ENCODE results near the gene UBD. TPM values are rescaled to one million over a fixed set of nuclear protein-coding genes. Genes with fewer than 3 reads are reported as not detected.

UBD gene
- total and polyA plus RNA-seq, 2 experiments from 2014 or later, result not detected

- TF ChIP-seq, protein P1, sequence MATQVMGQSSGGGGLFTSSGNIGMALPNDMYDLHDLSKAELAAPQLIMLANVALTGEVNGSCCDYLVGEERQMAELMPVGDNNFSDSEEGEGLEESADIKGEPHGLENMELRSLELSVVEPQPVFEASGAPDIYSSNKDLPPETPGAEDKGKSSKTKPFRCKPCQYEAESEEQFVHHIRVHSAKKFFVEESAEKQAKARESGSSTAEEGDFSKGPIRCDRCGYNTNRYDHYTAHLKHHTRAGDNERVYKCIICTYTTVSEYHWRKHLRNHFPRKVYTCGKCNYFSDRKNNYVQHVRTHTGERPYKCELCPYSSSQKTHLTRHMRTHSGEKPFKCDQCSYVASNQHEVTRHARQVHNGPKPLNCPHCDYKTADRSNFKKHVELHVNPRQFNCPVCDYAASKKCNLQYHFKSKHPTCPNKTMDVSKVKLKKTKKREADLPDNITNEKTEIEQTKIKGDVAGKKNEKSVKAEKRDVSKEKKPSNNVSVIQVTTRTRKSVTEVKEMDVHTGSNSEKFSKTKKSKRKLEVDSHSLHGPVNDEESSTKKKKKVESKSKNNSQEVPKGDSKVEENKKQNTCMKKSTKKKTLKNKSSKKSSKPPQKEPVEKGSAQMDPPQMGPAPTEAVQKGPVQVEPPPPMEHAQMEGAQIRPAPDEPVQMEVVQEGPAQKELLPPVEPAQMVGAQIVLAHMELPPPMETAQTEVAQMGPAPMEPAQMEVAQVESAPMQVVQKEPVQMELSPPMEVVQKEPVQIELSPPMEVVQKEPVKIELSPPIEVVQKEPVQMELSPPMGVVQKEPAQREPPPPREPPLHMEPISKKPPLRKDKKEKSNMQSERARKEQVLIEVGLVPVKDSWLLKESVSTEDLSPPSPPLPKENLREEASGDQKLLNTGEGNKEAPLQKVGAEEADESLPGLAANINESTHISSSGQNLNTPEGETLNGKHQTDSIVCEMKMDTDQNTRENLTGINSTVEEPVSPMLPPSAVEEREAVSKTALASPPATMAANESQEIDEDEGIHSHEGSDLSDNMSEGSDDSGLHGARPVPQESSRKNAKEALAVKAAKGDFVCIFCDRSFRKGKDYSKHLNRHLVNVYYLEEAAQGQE (IDR thresholded peaks at IDR 0.05; ENCODE audit: unreplicated experiment), result no peak
- no peak for TF ChIP-seq ZNF114 (CRISPR knock-in tag; IDR thresholded peaks at IDR 0.05)
- no peak for TF ChIP-seq CREB1 (CRISPR knock-in tag; IDR thresholded peaks at IDR 0.05; ENCODE audit: low read depth)
These were observed 5.3 kb upstream of the UBD start (continued) for GRCh38 chr6:29564875-29565274.

- H3K27me3 ChIP-seq (ENCODE audit: insufficient read depth), result no peaks in the 10 kb centered on the region; the same call in 1 of the 2 replicates
- TF ChIP-seq POLR2AphosphoS5 (IDR thresholded peaks at IDR 0.05; ENCODE audit: low read depth) (no peak), EZH2 (IDR thresholded peaks at IDR 0.05; ENCODE audit: low read depth, unreplicated experiment) (no peak), EZH2phosphoT487 (IDR thresholded peaks at IDR 0.05; ENCODE audit: unreplicated experiment) (no peak), ZNF114 (CRISPR knock-in tag; IDR thresholded peaks at IDR 0.05) (no peak), NANOG (IDR thresholded peaks at IDR 0.05; ENCODE audit: borderline replicate concordance) (no peak), JUNB (IDR thresholded peaks at IDR 0.05; ENCODE audit: unreplicated experiment) (no peak), CREB1 (CRISPR knock-in tag; IDR thresholded peaks at IDR 0.05; ENCODE audit: low read depth) (no peak), STAT1 (IDR thresholded peaks at IDR 0.05; ENCODE audit: unreplicated experiment) (no peak)
- TF ChIP-seq, protein P1 (IDR thresholded peaks at IDR 0.05; ENCODE audit: unreplicated experiment), result no peak
- TF ChIP-seq, protein P2, sequence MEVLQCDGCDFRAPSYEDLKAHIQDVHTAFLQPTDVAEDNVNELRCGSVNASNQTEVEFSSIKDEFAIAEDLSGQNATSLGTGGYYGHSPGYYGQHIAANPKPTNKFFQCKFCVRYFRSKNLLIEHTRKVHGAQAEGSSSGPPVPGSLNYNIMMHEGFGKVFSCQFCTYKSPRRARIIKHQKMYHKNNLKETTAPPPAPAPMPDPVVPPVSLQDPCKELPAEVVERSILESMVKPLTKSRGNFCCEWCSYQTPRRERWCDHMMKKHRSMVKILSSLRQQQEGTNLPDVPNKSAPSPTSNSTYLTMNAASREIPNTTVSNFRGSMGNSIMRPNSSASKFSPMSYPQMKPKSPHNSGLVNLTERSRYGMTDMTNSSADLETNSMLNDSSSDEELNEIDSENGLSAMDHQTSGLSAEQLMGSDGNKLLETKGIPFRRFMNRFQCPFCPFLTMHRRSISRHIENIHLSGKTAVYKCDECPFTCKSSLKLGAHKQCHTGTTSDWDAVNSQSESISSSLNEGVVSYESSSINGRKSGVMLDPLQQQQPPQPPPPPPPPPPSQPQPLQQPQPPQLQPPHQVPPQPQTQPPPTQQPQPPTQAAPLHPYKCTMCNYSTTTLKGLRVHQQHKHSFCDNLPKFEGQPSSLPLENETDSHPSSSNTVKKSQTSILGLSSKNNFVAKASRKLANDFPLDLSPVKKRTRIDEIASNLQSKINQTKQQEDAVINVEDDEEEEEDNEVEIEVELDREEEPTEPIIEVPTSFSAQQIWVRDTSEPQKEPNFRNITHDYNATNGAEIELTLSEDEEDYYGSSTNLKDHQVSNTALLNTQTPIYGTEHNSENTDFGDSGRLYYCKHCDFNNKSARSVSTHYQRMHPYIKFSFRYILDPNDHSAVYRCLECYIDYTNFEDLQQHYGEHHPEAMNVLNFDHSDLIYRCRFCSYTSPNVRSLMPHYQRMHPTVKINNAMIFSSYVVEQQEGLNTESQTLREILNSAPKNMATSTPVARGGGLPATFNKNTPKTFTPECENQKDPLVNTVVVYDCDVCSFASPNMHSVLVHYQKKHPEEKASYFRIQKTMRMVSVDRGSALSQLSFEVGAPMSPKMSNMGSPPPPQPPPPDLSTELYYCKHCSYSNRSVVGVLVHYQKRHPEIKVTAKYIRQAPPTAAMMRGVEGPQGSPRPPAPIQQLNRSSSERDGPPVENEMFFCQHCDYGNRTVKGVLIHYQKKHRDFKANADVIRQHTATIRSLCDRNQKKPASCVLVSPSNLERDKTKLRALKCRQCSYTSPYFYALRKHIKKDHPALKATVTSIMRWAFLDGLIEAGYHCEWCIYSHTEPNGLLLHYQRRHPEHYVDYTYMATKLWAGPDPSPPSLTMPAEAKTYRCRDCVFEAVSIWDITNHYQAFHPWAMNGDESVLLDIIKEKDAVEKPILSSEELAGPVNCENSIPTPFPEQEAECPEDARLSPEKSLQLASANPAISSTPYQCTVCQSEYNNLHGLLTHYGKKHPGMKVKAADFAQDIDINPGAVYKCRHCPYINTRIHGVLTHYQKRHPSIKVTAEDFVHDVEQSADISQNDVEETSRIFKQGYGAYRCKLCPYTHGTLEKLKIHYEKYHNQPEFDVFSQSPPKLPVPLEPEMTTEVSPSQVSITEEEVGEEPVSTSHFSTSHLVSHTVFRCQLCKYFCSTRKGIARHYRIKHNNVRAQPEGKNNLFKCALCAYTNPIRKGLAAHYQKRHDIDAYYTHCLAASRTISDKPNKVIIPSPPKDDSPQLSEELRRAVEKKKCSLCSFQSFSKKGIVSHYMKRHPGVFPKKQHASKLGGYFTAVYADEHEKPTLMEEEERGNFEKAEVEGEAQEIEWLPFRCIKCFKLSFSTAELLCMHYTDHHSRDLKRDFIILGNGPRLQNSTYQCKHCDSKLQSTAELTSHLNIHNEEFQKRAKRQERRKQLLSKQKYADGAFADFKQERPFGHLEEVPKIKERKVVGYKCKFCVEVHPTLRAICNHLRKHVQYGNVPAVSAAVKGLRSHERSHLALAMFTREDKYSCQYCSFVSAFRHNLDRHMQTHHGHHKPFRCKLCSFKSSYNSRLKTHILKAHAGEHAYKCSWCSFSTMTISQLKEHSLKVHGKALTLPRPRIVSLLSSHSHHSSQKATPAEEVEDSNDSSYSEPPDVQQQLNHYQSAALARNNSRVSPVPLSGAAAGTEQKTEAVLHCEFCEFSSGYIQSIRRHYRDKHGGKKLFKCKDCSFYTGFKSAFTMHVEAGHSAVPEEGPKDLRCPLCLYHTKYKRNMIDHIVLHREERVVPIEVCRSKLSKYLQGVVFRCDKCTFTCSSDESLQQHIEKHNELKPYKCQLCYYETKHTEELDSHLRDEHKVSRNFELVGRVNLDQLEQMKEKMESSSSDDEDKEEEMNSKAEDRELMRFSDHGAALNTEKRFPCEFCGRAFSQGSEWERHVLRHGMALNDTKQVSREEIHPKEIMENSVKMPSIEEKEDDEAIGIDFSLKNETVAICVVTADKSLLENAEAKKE (CRISPR knock-in tag; IDR thresholded peaks at IDR 0.05), result no peak
These were observed 4.0 kb upstream of the UBD start for GRCh38 chr6:29563435-29563965.

More at GRCh38 chr6:29563435-29563965, 4.0 kb upstream of the UBD start:
- Mint-ChIP-seq H3K27me3 (ENCODE audit: insufficient read depth, low read depth, poor library complexity) (peaks cover 3% of the 10 kb centered on the region), H3K4me1 (peaks cover 16% of the 10 kb centered on the region), H3K36me3 (ENCODE audit: low read depth) (no peaks in the 10 kb centered on the region), H3K27ac (no peak overlapping the region), H3K9me3 (peaks cover 3% of the 10 kb centered on the region; the same call in 1 of the 3 replicates), H3K4me3 (no peak overlapping the region)
- Histone ChIP-seq H3K27ac (ENCODE audit: low read depth) (no peak overlapping the region), H4K20me1 (replicated peaks; ENCODE audit: insufficient read depth) (no peaks in the 10 kb centered on the region), H3K79me2 (replicated peaks; ENCODE audit: insufficient read depth) (no peaks in the 10 kb centered on the region), H3K36me3 (ENCODE audit: insufficient read depth) (no peaks in the 10 kb centered on the region), H3K4me3 (no peak overlapping the region), H2AFZ (no peak overlapping the region), H3K4me1 (ENCODE audit: insufficient read depth) (peaks cover 14% of the 10 kb centered on the region), H3K9me2 (ENCODE audit: insufficient read depth) (0 out of 2 replicates have a peak, but pooled peaks cover 4% of the 10 kb centered on the region), H3K4me2 (no peak overlapping the region), H3F3A (replicated peaks; ENCODE audit: low read depth) (no peaks in the 10 kb centered on the region; the same call in 1 of the 2 replicates)
- DNase-seq (ENCODE audit: low spot score) (no peak), ATAC-seq (no peak)
